IMR-90 (cell line): ENCODE data around the gene ENPP6. TPM values are rescaled to one million over a fixed set of nuclear protein-coding genes. Genes with fewer than 3 reads are reported as not detected.

ENCODE experiments used
- ATAC-seq: fragments of 200-7000 bp; cut with Tn5 transposase; 2 replicates; pipeline ENCODE4 v1.9.1; 2020; ENCODE audit warnings: low read depth, mild to moderate bottlenecking, moderate library complexity
- BruUV-seq: library from RNA; stranded (reverse); fragments of 400-500 nt; replicated peaks from 2 replicates; lab custom pipeline; 2021; lab: Mats Ljungman, UMichigan
- CTCF ChIA-PET: fragments of 300-600 bp; formaldehyde crosslinking; extraction: SDS; loops from one replicate; lab custom pipeline; 2021; ENCODE audit warnings: antibody characterized with exemption; lab: Yijun Ruan, JAX
- POLR2A ChIA-PET: fragments of 300-600 bp; sonication (Branson Sonifier 250); formaldehyde crosslinking; loops from one replicate; lab custom pipeline; 2022; ENCODE audit warnings: antibody characterized with exemption; ENCODE audit not compliant: unreplicated experiment; lab: Charles Lee
- DNase-seq: peaks from one replicate; pipeline ENCODE4 v3.0.0; 2013
- H2AFZ ChIP-seq: replicated peaks from 2 replicates; pipeline ENCODE3; 2013; ENCODE audit warnings: low read length, mild to moderate bottlenecking; ENCODE audit not compliant: poor library complexity
- H2AK5ac ChIP-seq: 2 replicates; pipeline ENCODE4 v1.6.1; 2013; ENCODE audit warnings: low read depth, low read length, inconsistent platforms
- H2AK9ac ChIP-seq: replicated peaks from 2 replicates; pipeline ENCODE3; 2013; ENCODE audit warnings: mild to moderate bottlenecking, low read depth, low read length, moderate library complexity; ENCODE audit not compliant: poor library complexity
- H2BK120ac ChIP-seq: 2 replicates; pipeline ENCODE4 v1.6.1; 2013; ENCODE audit warnings: low read depth, low read length, inconsistent platforms
- H2BK15ac ChIP-seq: 3 replicates; pipeline ENCODE4 v1.6.1; 2013; ENCODE audit warnings: low read depth, low read length, inconsistent platforms
- H2BK20ac ChIP-seq: 2 replicates; pipeline ENCODE4 v1.6.1; 2013; ENCODE audit warnings: low read depth, mild to moderate bottlenecking, inconsistent platforms, low read length, moderate library complexity
- H2BK5ac ChIP-seq: 2 replicates; pipeline ENCODE4 v1.6.1; 2013; ENCODE audit warnings: mild to moderate bottlenecking, low read depth, low read length, inconsistent platforms; ENCODE audit not compliant: poor library complexity, severe bottlenecking
- H3K14ac ChIP-seq: replicated peaks from 2 replicates; pipeline ENCODE4 v1.6.1; 2013; ENCODE audit warnings: low read depth, low read length, inconsistent platforms
- H3K18ac ChIP-seq: 2 replicates; pipeline ENCODE4 v1.6.1; 2013; ENCODE audit warnings: low read depth, low read length, control low read depth
- H3K23ac ChIP-seq: 2 replicates; pipeline ENCODE4 v1.6.1; 2013; ENCODE audit warnings: low read depth, low read length, inconsistent platforms
- H3K27ac ChIP-seq: 2 replicates; pipeline ENCODE4 v1.5.1; 2013; ENCODE audit warnings: mild to moderate bottlenecking, control low read depth, low read length; ENCODE audit not compliant: insufficient read depth
- H3K27me3 ChIP-seq: 2 replicates; pipeline ENCODE4 v1.6.1; 2013; ENCODE audit warnings: low read length; ENCODE audit not compliant: control insufficient read depth, insufficient read depth
- H3K36me3 ChIP-seq: 2 replicates; pipeline ENCODE4 v1.6.1; 2013; ENCODE audit warnings: low read length, mixed read lengths; ENCODE audit not compliant: control insufficient read depth, insufficient read depth
- H3K4ac ChIP-seq: 2 replicates; pipeline ENCODE4 v1.6.1; 2013; ENCODE audit warnings: low read depth, low read length, inconsistent platforms
- H3K4me1 ChIP-seq: 2 replicates; pipeline ENCODE4 v1.6.1; 2013; ENCODE audit warnings: low read length, mixed read lengths; ENCODE audit not compliant: control insufficient read depth, insufficient read depth
- H3K4me2 ChIP-seq: 2 replicates; pipeline ENCODE4 v1.6.1; 2013; ENCODE audit warnings: low read depth, mild to moderate bottlenecking, control low read depth, low read length, moderate library complexity
- H3K4me3 ChIP-seq: 2 replicates; pipeline ENCODE4 v1.5.1; 2013; ENCODE audit warnings: low read depth, mild to moderate bottlenecking, control low read depth, low read length, moderate library complexity; ENCODE audit not compliant: insufficient read depth
- H3K56ac ChIP-seq: 2 replicates; pipeline ENCODE4 v1.6.1; 2013; ENCODE audit warnings: low read length, inconsistent platforms; ENCODE audit not compliant: insufficient read depth; ENCODE audit errors: extremely low read depth
- H3K79me1 ChIP-seq, 2 experiments: 2 replicates each; pipeline ENCODE4 v1.6.1; 2013; ENCODE audit warnings: low read length in 2 of 2, inconsistent platforms in 1 of 2, low read depth in 1 of 2
- H3K9ac ChIP-seq: 2 replicates; pipeline ENCODE4 v1.6.1; 2013; ENCODE audit warnings: low read depth, low read length, control low read depth
- H3K9me1 ChIP-seq: 2 replicates; pipeline ENCODE4 v1.6.1; 2013; ENCODE audit warnings: low read length, inconsistent platforms; ENCODE audit not compliant: insufficient read depth
- H3K9me3 ChIP-seq: 2 replicates; pipeline ENCODE4 v1.6.1; 2013; ENCODE audit warnings: low read length; ENCODE audit not compliant: control insufficient read depth, insufficient read depth
- H4K20me1 ChIP-seq: 2 replicates; pipeline ENCODE4 v1.6.1; 2013; ENCODE audit warnings: low read length, inconsistent platforms; ENCODE audit not compliant: insufficient read depth
- H4K5ac ChIP-seq: 2 replicates; pipeline ENCODE4 v1.6.1; 2013; ENCODE audit warnings: mild to moderate bottlenecking, low read depth, low read length, control low read depth
- H4K8ac ChIP-seq, 2 experiments: 2 replicates each; pipeline ENCODE4 v1.6.1; 2013; ENCODE audit warnings: low read depth in 2 of 2, low read length in 2 of 2, control low read depth in 1 of 2, inconsistent platforms in 1 of 2
- H4K91ac ChIP-seq: 2 replicates; pipeline ENCODE4 v1.6.1; 2013; ENCODE audit warnings: low read depth, low read length, inconsistent platforms; ENCODE audit not compliant: insufficient read depth
- BHLHE40 ChIP-seq: fragments of 150-350 bp; IDR thresholded peaks from 2 replicates; pipeline ENCODE4 v1.6.1; 2016; ENCODE audit warnings: mild to moderate bottlenecking, low read depth, low read length
- dilution Hi-C: fragments of 300-500 bp; cut with HindIII; formaldehyde crosslinking; loops from one replicate; pipeline ENCODE4 v1.14.3; 2018; ENCODE audit warnings: low sequenced_read_pairs; ENCODE audit not compliant: unreplicated experiment
- in situ Hi-C: fragments of 300-500 bp; cut with MboI; formaldehyde crosslinking; loops from 3 replicates; pipeline ENCODE4 v1.14.3; 2019; ENCODE audit warnings: low sequenced_read_pairs, inconsistent platforms, mixed read lengths
- intact Hi-C: fragments of 100-400 bp; cut with micrococcal nuclease; formaldehyde crosslinking; loops from 2 replicates; pipeline ENCODE4 v1.10.0; 2022
- polyA plus RNA-seq, 3 experiments: library from polyadenylated mRNA; depleted of rRNA; stranded (reverse); fragments of >200 nt; gene quantifications; 2 replicates each; pipeline ENCODE4 v1.2.3, GENCODE V29; 2012; ENCODE audit warnings: low replicate concordance in 1 of 3
- total RNA-seq: library from RNA; depleted of rRNA; stranded (reverse); fragments of >200 nt; gene quantifications from 2 replicates; pipeline ENCODE4 v1.2.3, GENCODE V29; 2012
- TF ChIP-seq, protein P1 (sequence below): conservative IDR thresholded peaks from 2 replicates; pipeline ENCODE4 v1.5.1; 2012; ENCODE audit warnings: mild to moderate bottlenecking, low read depth, low read length, improper control_type of control experiment

ENPP6 gene
- total and polyA plus RNA-seq, 2 of the 4 experiments (the other 2 are of a cell fraction) = not detected

DNA sequence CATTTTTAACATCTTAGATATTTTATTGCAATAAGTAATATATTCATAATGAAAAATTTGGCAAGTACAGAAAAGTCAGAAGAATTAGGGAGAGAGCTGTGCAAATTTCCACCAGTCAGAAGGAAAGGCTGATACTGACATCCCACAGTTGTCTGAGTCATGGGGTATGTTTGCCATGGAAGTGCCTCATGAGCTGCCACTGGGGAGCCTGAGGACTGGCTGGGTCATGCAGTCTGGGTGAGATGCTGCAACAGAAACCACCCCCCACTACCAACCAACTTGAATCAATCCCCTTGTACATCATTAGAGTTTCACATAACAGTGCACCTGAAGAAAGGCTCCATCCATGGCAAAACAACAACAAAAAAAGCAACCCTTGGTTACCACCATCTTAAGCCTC is 45.2 kb upstream of the ENPP6 start:
- H3K9me1 ChIP-seq = peaks cover 4% of the 10 kb centered on the region; the same call in 1 of the 2 replicates
- peaks cover 10% of the 10 kb centered on the region for H3K4me1 ChIP-seq
- H3K4me3 ChIP-seq = no peak overlapping the region
- H3K79me1 ChIP-seq = no peaks in the 10 kb centered on the region
- no peak overlapping the region for H2AK9ac ChIP-seq
- H3K14ac ChIP-seq = no peak overlapping the region
- ChIA-PET POLR2A (no interaction called here), CTCF (interaction anchor here (1.7 to 2.0 kb wide), 2 partner anchors 12 to 386 kb away, joined by 4 to 6 read pairs; no protein-coding TSS in a partner anchor)
- H3K9me3 ChIP-seq = no peaks in the 10 kb centered on the region
- TF ChIP-seq, protein P1, sequence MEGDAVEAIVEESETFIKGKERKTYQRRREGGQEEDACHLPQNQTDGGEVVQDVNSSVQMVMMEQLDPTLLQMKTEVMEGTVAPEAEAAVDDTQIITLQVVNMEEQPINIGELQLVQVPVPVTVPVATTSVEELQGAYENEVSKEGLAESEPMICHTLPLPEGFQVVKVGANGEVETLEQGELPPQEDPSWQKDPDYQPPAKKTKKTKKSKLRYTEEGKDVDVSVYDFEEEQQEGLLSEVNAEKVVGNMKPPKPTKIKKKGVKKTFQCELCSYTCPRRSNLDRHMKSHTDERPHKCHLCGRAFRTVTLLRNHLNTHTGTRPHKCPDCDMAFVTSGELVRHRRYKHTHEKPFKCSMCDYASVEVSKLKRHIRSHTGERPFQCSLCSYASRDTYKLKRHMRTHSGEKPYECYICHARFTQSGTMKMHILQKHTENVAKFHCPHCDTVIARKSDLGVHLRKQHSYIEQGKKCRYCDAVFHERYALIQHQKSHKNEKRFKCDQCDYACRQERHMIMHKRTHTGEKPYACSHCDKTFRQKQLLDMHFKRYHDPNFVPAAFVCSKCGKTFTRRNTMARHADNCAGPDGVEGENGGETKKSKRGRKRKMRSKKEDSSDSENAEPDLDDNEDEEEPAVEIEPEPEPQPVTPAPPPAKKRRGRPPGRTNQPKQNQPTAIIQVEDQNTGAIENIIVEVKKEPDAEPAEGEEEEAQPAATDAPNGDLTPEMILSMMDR = no peak
- no peak for TF ChIP-seq BHLHE40
- no peak overlapping the region for H3K4me2 ChIP-seq
- H3K56ac ChIP-seq = no peak overlapping the region
- H4K5ac ChIP-seq = no peak overlapping the region
- H3K27me3 ChIP-seq = no peaks in the 10 kb centered on the region; the same call in 1 of the 2 replicates
- no peak overlapping the region for H2BK5ac ChIP-seq
- H4K91ac ChIP-seq = no peak overlapping the region
- no peak overlapping the region for H3K23ac ChIP-seq
- dilution Hi-C loops = no loop called here
- H3K36me3 ChIP-seq = no peaks in the 10 kb centered on the region
- no peak overlapping the region for H3K18ac ChIP-seq
- intact Hi-C loops = loop anchor here (2.0 to 5.0 kb wide), 2 partner anchors 386 to 564 kb away; partner anchors contain the start of genes ACSL1, CASP3 and PRIMPOL
- no peak overlapping the region for H2AFZ ChIP-seq
- in situ Hi-C loops = loop anchor here (5.0 kb wide), 1 partner anchor 274 kb away; no protein-coding TSS in a partner anchor
- H4K20me1 ChIP-seq = no peaks in the 10 kb centered on the region
- H4K8ac ChIP-seq = no peak overlapping the region
- H2BK20ac ChIP-seq = no peak overlapping the region
- H3K27ac ChIP-seq = no peak overlapping the region
- H2BK120ac ChIP-seq = no peak overlapping the region
- ATAC-seq = peak; percentile 59
- no TSS peak for BruUV-seq
- no peak overlapping the region for H2AK5ac ChIP-seq
- DNase-seq = peak; percentile 53
- no peak overlapping the region for H2BK15ac ChIP-seq
- no peak overlapping the region for H3K4ac ChIP-seq
- no peak overlapping the region for H3K9ac ChIP-seq
